ENCODE results near the gene FAM25C.
"Not testable (repeated sequence)": the region's sequence is repeated elsewhere in the genome, so short reads cannot be mapped to it uniquely, and the experiment has no call there.

The FAM25C gene

GRCh38 chr10:47999691-48000090, at the start of gene FAM25C:
FAM25C (minus strand) TSS chr10:47999791; CDS start chr10:47999765, 26 bp downstream.
- not testable (repeated sequence) for DNase-seq

- DNase-seq, result not testable (repeated sequence)
Measured at GRCh38 chr10:48044557-48044956, 45.0 kb upstream of the FAM25C start.

GRCh38 chr10:48031390-48031789, 31.8 kb upstream of the FAM25C start:
- not testable (repeated sequence) for DNase-seq

GRCh38 chr10:48002306-48002705, 2.7 kb upstream of the FAM25C start:
- DNase-seq, result not testable (repeated sequence)

- DNase-seq, result not testable (repeated sequence)
Measured at GRCh38 chr10:47994045-47994444, 5.5 kb downstream of the FAM25C start.

GRCh38 chr10:47992560-47992959, 7.0 kb downstream of the FAM25C start:
- DNase-seq, result not testable (repeated sequence)

GRCh38 chr10:47991706-47992105, 7.9 kb downstream of the FAM25C start:
- DNase-seq, result not testable (repeated sequence)

- not testable (repeated sequence) for DNase-seq
Measured at GRCh38 chr10:47990097-47990496, 9.5 kb downstream of the FAM25C start.

- DNase-seq, result not testable (repeated sequence)
Measured at GRCh38 chr10:47989542-47989950, 10.0 kb downstream of the FAM25C start.

GRCh38 chr10:47988718-47989541, 10.7 kb downstream of the FAM25C start:
- not testable (repeated sequence) for DNase-seq

- DNase-seq, result not testable (repeated sequence)
Measured at GRCh38 chr10:47987952-47988351, 11.6 kb downstream of the FAM25C start.

- DNase-seq, result not testable (repeated sequence)
Measured at GRCh38 chr10:47986413-47987230, 13.0 kb downstream of the FAM25C start.

GRCh38 chr10:47975409-47975808, 24.2 kb downstream of the FAM25C start:
- not testable (repeated sequence) for DNase-seq

GRCh38 chr10:47973131-47973530, 26.5 kb downstream of the FAM25C start:
- not testable (repeated sequence) for DNase-seq

- not testable (repeated sequence) for DNase-seq
Measured at GRCh38 chr10:47972077-47972476, 27.5 kb downstream of the FAM25C start.

GRCh38 chr10:47971598-47971997, 28.0 kb downstream of the FAM25C start:
- DNase-seq, result not testable (repeated sequence)

GRCh38 chr10:47970047-47970446, 29.5 kb downstream of the FAM25C start:
- not testable (repeated sequence) for DNase-seq

GRCh38 chr10:47968988-47969387, 30.6 kb downstream of the FAM25C start:
- DNase-seq, result not testable (repeated sequence)

- DNase-seq, result not testable (repeated sequence)
Measured at GRCh38 chr10:47964280-47965063, 35.1 kb downstream of the FAM25C start.

GRCh38 chr10:47962785-47963184, 36.8 kb downstream of the FAM25C start:
- DNase-seq, result not testable (repeated sequence)

- DNase-seq, result not testable (repeated sequence)
Measured at GRCh38 chr10:47960699-47961098, 38.9 kb downstream of the FAM25C start.

GRCh38 chr10:47959677-47960076, 39.9 kb downstream of the FAM25C start:
- DNase-seq, result not testable (repeated sequence)

GRCh38 chr10:47957158-47957557, 42.4 kb downstream of the FAM25C start:
- not testable (repeated sequence) for DNase-seq

All from CD4-positive, alpha-beta T cell treated with Interleukin-21 for 1 hour (primary cell).